ENCODE results near the gene SNED1.
A peak's percentile ranks its signal among the peaks of the same experiment; 100 is the strongest.
"Not testable (repeated sequence)": the region's sequence is repeated elsewhere in the genome, so short reads cannot be mapped to it uniquely, and the experiment has no call there.

The SNED1 gene

GRCh38 chr2:240972636-240973521 lies 25.5 kb upstream of the SNED1 start:
- no peak for DNase-seq

DNA sequence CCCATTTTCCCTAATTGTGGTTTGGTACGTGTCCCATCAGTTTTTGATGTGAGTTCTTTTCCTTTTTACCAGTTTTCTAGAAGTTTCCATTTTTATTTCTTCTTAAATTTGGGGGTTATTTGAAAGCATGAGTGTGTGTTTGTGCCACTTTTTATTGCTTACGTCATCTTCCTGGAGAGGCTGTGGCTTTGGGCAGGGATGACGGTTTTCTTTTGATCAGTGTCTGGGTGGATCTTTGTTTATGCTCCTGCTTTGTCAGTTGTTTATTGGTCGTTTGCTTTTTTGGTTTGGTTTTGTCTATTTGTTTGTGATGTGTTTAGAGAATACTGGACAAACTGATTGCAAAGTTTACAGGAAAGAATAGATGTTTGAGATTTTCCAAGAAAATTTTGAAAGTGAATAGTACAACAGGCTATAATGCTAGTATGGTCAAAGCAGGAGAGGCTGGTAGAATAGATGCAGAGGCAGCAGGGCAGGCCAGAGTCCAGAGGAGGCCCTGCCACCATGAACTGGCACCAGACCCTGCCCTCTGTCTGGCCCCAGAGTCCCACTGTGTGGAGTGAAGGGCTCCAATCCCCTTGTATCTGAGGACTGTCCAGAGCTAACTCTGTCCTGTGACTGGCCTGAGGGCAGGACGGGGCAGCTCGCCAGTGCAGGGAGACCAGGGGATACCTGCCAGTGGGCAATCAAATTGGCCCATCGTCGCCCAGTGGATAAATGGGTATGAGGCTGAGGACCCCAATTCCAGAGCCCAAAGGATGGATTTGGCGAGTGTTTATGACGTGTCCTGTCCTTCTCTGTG lies 23.4 kb upstream of the SNED1 start:
- DNase-seq = peak; percentile 5

- not testable (repeated sequence) for DNase-seq
Observed at GRCh38 chr2:240975903-240976302, 22.5 kb upstream of the SNED1 start.

DNA sequence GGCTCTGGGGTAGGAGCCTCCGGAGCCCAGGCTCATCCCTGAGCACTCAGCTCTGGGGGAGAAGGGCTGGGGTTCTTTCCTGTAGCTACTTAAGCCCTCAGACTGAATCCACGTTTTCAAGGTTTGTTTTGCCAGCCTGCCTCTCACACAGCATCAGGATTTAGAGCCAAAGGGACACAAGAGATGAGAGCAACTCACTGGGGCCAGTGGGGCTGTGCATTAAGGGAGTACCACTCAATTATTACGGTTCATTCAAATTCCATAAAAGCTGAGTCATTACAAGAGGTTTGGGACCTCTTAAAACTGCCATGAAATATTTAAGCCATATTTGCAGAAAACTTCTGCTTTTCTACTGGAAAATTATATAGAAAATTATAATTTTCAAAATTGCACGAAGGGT lies 17.1 kb upstream of the SNED1 start:
- DNase-seq = no peak

DNA sequence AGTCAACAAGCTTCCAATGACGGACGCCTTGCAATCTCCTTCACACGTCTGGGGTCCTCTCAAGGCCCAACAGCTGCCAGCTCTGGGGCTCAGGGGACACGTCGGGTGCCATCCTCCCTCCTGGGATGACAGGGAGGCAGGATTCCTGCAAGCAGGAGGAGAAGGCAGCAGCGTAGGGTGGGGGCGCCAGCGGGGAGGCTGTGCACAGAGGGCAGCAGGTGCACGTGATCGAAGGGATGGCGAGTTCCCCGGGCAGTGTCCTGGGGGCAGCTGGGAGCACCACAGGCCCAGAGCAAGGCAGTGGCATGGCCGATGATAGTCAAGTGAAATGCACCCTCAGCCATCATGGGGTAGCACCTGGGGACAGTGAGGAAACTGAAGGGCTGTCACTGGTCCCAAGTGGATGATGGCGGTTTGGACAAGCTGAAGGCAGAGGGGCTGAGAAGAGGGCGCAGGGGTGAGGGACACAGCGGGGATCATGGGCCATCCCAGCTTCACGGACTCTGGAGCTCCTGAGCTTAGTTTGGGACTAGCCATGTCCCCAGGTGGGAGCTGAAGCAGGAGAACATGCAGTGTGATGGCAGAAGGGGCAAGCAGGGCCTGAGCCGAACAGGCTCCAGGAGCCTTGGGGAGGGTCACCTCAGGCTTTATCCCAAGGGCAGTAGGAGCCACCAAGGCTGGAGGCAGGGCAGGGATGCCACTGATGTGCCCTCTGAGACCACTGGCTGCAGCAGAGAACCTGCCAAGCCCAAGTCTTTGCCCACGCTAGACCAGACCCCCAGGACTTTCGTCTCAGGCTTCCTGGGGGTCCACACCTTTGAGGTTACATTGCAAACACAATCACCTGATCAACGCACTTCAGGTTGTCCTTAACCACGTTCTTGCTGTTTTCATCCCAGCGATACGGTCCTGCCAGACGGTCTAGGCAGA lies 16.3 kb upstream of the SNED1 start:
- no peak for DNase-seq

GRCh38 chr2:240982821-240983281 lies 15.6 kb upstream of the SNED1 start:
- DNase-seq = no peak

DNA sequence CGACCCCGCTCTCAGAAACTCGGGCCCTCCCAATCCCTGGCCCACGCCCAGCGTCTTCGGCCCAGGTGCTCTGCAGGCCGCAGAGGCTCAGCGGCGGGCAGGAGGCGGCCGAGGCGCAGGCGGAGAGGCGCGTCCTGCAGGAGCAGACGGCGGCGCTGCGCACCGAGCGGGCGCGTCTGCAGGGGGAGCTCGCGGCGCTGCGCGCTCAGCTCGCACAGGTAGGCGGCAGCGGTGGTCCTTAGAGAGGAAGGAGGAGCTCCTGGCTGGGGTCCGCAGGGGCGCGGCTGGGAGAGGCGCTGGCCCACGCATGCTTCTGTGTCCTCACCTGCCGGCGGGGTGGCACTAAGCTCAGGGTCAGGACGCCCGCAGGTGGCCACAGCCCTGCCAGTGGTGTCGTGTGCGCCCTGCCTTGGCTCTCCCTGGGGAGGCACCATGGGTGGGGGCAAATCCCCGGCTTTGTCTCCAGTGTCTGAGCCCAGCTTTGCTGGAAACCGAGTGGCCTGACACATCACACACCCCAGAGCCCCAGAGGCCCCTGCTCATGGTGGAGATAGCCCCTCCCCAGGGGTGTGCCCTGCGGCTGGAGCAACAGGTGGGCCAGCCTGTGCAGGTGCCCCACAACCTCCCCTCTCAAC lies 14.9 kb upstream of the SNED1 start:
- peak; percentile 8 for DNase-seq

DNA sequence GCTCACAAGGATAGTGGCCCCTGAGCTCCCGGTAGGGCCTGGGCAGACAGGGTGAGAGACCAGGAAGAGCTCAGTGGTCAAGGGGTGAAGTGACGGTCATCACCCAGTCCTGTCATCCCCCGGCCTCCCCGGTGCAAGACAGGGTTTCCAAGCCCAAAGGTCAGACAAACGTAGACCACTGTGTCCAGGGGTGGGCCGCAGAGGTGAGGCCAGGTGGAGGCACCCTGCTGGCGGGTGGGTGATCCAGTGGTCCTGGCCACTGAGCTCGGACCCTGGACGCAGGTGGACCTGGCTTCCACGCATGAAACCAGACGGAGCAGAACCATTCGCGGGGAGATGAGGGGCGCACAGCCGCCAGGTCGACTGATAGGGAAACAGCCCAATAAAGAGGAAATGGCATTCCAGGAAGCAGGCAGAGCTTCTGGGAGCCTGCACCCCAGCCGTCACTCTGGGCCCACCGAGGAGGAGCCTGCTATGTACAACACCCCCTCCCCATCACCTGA lies 14.4 kb upstream of the SNED1 start:
- DNase-seq = no peak

GRCh38 chr2:240985881-240986786 lies 12.3 kb upstream of the SNED1 start:
- no peak for DNase-seq

GRCh38 chr2:240986787-240987411 lies 11.5 kb upstream of the SNED1 start:
- DNase-seq = no peak

DNA sequence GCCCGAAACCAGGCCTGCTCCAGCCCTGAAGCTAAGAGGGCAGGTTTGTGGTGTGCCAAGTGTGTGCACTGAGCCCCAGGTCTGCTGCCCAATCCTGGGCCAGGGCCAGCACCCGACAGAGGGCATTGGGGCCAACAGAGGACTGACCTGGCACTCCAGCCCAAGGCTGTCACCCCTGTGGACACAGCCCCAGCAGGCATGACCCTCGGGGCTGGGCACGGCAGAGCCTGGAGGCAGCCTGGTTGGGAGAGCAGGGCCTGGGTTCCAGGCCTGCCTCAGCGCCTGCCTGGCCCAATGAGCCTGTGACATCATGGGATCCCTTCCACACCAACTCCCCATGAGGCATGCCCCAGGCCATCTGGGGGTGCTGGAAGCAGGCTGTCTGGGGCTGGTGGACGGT lies 10.8 kb upstream of the SNED1 start:
- DNase-seq = no peak

DNA sequence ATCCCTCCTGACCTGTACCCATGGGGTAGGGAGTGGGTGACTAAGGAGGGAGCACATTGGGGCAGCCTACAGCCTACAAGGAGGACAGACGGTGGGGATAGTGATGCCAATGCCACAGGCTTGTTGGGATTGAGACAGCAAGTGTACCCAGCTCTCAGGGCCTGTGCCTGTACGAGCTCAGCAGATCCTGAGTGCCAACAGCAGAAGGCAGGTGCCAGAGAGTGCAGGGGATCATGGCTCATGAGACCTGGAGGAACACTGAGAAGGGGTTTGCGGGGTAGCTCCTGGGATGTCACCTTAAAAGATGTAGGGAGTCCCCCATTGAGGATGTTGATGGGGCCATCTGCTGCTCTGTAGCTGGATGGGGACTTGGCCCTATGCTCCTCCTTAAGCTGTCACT lies 10.3 kb upstream of the SNED1 start:
- DNase-seq = no peak

- DNase-seq = no peak
Observed at GRCh38 chr2:240988571-240989271, 9.7 kb upstream of the SNED1 start.

GRCh38 chr2:240989451-240990265 lies 8.8 kb upstream of the SNED1 start:
- peak; percentile 39 for DNase-seq

- no peak for DNase-seq
Observed at GRCh38 chr2:240990266-240990529, 8.2 kb upstream of the SNED1 start.

- no peak for DNase-seq
Observed at GRCh38 chr2:240990726-240991377, 7.6 kb upstream of the SNED1 start.

DNA sequence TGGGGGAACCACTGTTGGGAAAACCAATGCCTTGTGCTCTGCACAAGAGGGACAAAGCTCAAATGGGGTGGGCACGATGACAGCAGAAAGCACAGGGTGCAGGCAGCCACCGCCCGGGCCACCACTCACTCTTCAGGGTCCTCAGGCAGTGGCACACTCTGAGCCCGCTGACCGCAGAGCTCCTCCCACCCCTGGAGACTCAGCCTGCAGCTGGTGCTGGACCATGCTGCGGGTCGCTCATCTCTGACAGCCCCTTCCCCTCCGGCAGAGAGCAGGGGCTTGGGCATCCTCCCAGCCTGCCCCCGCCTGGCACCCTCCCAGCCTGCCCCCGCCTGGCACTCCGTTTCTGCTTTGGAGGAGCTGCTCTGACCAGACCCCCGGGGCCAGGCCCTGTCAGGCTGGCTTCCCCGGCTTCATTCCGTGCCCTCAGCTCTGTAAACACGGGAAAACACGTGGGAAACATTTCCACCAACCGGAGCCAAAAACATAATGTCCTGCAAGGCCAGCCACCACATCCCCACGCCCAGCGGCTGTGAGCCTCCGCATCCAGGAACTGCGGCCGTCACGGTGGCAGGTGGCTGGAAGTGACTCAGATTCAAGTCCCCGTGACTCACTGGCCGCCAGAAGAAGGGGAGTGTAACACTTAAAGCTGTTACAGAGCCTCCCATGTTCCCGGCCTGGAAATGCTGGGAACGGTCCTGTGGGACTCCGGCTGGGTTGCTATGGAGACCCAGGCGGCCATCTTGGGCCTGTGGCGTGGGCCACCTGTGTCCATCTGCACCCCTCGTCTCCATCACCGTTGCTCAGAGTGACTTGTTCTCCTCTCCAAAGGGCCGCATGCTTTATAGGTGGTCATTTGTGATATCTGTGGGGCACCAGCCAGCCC lies 6.8 kb upstream of the SNED1 start:
- DNase-seq = peak; percentile 20
